ENCODE measurements around the gene QPCTL. TPM values are rescaled to one million over a fixed set of nuclear protein-coding genes. Genes with fewer than 3 reads are reported as not detected.
A peak's percentile ranks its signal among the peaks of the same experiment; 100 is the strongest.

Gene QPCTL
- total and polyA plus RNA-seq, 2 donors (not counting 1 experiment from before 2014, with no cell fraction given), result 9.4 to 50.9 TPM

GRCh38 chr19:45643927-45644771 lies 48.3 kb upstream of the QPCTL start:
- Mint-ChIP-seq H3K4me3 (no peak overlapping the region), H3K27ac (no peak overlapping the region), H3K4me1 (peaks cover 45% of the 10 kb centered on the region), H3K9me3 (ENCODE audit: insufficient read depth) (peaks cover 3% of the 10 kb centered on the region), H3K27me3 (peaks cover 6% of the 10 kb centered on the region)
- Histone ChIP-seq H3K79me2 (ENCODE audit: control insufficient read depth, insufficient read depth, low read length) (peaks cover 2% of the 10 kb centered on the region), H3K4me3 (ENCODE audit: control extremely low read depth in 1 of 5, extremely low read depth in 1 of 5, insufficient read depth in 1 of 5, low read depth in 2 of 5, low read length in 4 of 5) (no peak overlapping the region), H3K36me3 (replicated peaks in 1 of 2; ENCODE audit: control extremely low read depth in 1 of 2, control insufficient read depth in 1 of 2, extremely low read depth in 1 of 2, insufficient read depth in 2 of 2, low read length in 1 of 2) (no peaks in the 10 kb centered on the region), H3K27me3 (replicated peaks in 1 of 4; ENCODE audit: control extremely low read depth in 1 of 4, control insufficient read depth in 3 of 4, insufficient read depth in 4 of 4, low read length in 3 of 4) (peaks cover 0 to 13% (median 5%) of the 10 kb centered on the region in 4 experiments), H3K4me1 (ENCODE audit: control insufficient read depth in 2 of 2, insufficient read depth in 2 of 2, low read length in 2 of 2) (peaks cover 33 to 59% of the 10 kb centered on the region in 2 donors), H3K9me3 (ENCODE audit: control extremely low read depth in 1 of 3, control insufficient read depth in 2 of 3, insufficient read depth in 1 of 3, low read length in 2 of 3) (peaks cover 0 to 3% (median 0%) of the 10 kb centered on the region in 3 donors), H2AFZ (ENCODE audit: insufficient read depth, low read depth, low read length, poor library complexity, severe bottlenecking) (no peak overlapping the region), H3K9ac (ENCODE audit: low read length) (no peak overlapping the region), H4K20me1 (ENCODE audit: control insufficient read depth, insufficient read depth, low read length, poor library complexity, severe bottlenecking) (no peaks in the 10 kb centered on the region), H3K27ac (ENCODE audit: low read length in 2 of 2) (no peak overlapping the region), H3K4me2 (replicated peaks; ENCODE audit: low read depth, low read length, poor library complexity, severe bottlenecking) (peak overlapping the region; percentile 98)
- TF ChIP-seq CTCF (IDR thresholded peaks at IDR 0.05) (no peak), EZH2 (IDR thresholded peaks at IDR 0.05; ENCODE audit: borderline replicate concordance, insufficient read depth, low read depth, low read length, poor library complexity, severe bottlenecking) (no peak)
- ATAC-seq (ENCODE audit: low read depth) (no peak), DNase-seq (peak; percentile 49)
- intact Hi-C loops (cut with micrococcal nuclease), result loop anchor here (1.0 to 5.0 kb wide), 7 partner anchors 37 to 217 kb away; partner anchors contain the start of gene QPCTL
- WGBS (ENCODE audit: insufficient coverage), result 49% methylated on average over 6 of the region's 14 CpGs
- POLR2A ChIA-PET, result interaction anchor here (0.7 kb wide), 1 partner anchor 244 kb away, joined by 3 read pairs; no protein-coding TSS in a partner anchor
- CTCF ChIA-PET, result interaction anchor here (1.0 to 5.9 kb wide), 9 partner anchors 10 to 205 kb away, joined by 3 to 60 read pairs (median 6); partner anchors contain the start of genes QPCTL and SNRPD2

All from B cell (primary cell).